Measurements from ENCODE around the gene TH.
A peak's percentile ranks its signal among the peaks of the same experiment; 100 is the strongest.

TH gene

GRCh38 chr11:2158296-2158737 lies 13.3 kb downstream of the TH start:
- no peak for DNase-seq

DNA sequence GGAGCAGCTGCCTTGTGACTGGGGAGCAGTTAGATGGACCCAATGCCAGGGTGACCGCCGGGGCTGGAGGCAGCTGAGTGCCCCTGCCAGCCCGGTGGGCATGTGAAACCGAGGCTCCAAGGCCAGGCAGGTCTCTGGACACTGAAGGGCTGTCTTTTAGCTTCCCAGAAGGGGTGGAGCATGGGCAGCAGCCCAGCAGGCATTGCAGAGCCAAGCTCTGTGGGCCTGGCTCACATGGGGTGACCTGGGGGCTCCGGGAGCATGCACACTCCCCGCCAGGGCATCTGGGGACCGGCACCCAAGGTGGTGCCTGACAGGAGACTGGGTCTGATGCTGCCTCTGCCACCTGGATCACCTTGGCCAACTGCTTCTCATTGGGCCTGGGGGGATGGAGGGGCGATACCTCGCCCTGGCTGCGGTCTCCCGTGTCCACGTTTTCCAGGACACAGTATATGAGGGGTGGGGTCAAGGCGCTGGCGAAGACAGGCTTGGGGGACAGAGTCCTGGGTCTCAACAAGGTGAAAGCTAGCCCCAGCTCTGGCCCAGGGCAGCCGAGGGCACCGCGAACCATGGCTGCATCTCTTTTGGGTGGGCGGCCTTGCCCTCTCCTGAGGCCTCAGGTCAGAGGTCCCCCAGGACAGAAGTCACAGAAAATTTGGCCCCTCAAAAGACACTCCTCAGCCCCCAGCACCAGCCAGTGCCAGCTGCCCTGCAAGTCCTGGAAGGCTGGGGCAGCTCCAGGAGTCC lies 14.1 kb downstream of the TH start:
- DNase-seq = no peak

DNA sequence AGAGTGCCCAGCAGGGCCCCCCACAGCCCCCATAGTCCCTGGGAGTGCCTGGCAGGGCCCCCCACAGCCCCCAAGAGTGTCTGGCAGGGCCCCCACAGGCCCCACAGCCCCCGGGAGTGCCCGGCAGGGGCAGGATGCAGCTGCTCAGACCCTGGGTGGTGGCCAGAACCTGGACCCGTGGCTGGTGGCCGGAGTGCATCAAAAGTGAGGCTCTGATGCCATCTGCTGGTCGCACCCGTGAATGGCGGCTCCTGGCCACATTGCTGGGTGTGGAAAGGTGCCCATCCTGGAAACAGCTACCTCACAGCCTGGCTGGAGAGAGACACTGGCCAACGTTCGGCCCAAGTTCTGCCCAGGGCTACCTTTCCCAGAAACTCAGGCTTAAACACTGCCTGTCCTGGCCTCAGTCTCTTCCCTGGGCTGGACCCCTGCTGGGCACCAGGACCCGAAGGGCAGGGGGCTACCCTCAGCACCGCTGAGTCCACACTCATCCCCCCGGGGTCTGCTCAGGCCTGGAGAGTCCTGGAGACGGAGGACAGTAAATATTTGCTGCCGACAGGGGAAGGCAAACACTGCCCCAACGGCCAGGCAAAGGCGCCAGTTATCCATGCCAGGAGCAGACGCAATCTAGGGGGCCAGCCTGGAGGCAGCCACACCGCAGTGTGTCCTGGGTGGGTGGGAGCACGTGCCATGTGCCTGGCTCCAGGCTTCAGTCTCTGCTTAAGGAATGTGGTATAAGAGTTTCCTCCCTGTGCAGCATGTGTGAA lies 15.0 kb downstream of the TH start:
- peak; percentile 85 for DNase-seq

GRCh38 chr11:2155511-2155910 lies 16.1 kb downstream of the TH start:
- no peak for DNase-seq

- DNase-seq = no peak
Measured at GRCh38 chr11:2154889-2155288, 16.7 kb downstream of the TH start.

GRCh38 chr11:2154195-2154585 lies 17.4 kb downstream of the TH start:
- DNase-seq = no peak

GRCh38 chr11:2153581-2154194 lies 17.9 kb downstream of the TH start:
- no peak for DNase-seq

GRCh38 chr11:2151500-2152257 lies 19.9 kb downstream of the TH start:
- DNase-seq = peak; percentile 92

DNA sequence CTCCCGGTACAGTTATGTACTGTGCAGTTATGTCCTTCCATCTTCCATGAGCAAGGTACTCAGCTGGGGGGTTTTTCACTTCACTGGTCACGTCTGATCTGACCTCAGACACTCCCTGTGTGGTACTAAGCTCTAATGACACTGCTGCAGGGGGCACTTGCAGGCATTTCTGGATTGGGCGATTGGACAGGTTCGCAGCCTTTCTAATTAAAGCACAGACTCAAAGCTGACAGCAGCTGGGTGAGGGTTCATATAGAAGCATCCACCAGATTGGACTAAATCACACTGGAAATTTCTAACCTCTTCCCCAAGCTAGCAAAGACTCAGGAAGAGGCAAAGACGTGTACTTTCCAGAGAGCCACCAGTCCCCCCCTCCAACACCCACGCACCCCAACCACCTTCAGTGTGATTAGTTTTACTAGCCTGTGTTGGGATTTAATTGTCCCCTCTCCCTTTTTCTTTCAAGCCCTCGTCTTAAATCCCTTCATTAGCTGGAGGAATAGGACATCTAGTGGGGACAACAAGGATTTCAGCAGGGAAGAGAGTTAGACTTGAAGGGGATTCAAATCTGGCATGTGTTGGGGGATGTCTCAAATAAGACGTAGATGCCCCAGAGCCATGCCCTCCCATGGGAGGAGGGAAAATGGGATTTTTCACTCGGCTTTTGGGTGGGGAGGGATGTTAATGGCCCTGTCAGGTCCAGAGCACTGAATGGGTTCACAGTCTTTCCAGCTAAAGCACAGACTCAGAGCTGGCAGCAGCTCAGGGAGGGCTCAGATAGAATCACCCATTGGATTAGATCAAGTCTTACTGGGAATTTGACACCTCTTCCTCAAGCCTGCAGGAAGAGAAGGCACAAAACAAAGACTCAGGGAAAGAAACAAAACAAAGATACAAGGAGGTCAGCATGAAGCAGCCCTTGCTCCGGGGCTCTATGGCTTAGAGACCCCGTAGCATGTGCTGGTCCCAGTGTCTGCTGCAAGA lies 21.5 kb downstream of the TH start:
- DNase-seq = no peak

DNA sequence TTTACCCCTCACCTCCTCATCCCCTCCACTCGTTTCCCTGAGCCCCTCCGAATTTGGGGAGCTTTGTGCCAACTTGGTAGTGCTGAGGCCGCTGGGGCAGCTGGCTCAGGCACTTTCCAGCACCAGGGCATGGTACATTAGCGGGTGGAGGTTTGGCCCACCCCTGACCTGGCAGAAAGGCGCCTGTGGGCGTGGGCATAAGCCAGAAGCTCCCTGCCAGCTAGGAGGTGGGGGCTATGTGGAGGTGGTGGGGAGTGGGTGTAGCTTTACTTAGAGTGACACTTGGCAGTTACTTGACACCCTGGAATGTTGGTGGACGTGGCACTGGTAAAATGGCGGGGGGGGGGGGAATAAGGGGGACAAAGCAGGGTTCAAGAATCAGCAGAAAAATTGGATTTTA lies 22.2 kb downstream of the TH start:
- no peak for DNase-seq

GRCh38 chr11:2148595-2148994 lies 23.0 kb downstream of the TH start:
- DNase-seq = no peak

GRCh38 chr11:2147391-2147790 lies 24.2 kb downstream of the TH start:
- DNase-seq = no peak

GRCh38 chr11:2146051-2146450 lies 25.6 kb downstream of the TH start:
- DNase-seq = no peak

GRCh38 chr11:2144544-2145248 lies 26.9 kb downstream of the TH start:
- no peak for DNase-seq

GRCh38 chr11:2143799-2144543 lies 27.6 kb downstream of the TH start:
- no peak for DNase-seq

- DNase-seq = no peak
Measured at GRCh38 chr11:2143477-2143798, 28.2 kb downstream of the TH start.

GRCh38 chr11:2142762-2143202 lies 28.8 kb downstream of the TH start:
- peak; percentile 76 for DNase-seq

- no peak for DNase-seq
Measured at GRCh38 chr11:2142300-2142759, 29.3 kb downstream of the TH start.

GRCh38 chr11:2140411-2141400 lies 30.9 kb downstream of the TH start:
- no peak for DNase-seq
